Placental epithelial cell (primary cell): Measurements from ENCODE around the gene USP12. TPM values are rescaled to one million over a fixed set of nuclear protein-coding genes. Genes with fewer than 3 reads are reported as not detected.

Experiments
- total RNA-seq: library from RNA; depleted of rRNA; stranded (reverse); fragments of >200 nt; gene quantifications from 2 replicates; pipeline ENCODE4 v1.2.3, GENCODE V29; 2012

The USP12 gene, protein sequence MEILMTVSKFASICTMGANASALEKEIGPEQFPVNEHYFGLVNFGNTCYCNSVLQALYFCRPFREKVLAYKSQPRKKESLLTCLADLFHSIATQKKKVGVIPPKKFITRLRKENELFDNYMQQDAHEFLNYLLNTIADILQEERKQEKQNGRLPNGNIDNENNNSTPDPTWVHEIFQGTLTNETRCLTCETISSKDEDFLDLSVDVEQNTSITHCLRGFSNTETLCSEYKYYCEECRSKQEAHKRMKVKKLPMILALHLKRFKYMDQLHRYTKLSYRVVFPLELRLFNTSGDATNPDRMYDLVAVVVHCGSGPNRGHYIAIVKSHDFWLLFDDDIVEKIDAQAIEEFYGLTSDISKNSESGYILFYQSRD
- 24.7 and 34.7 TPM in 2 replicates for total RNA-seq

DNA sequence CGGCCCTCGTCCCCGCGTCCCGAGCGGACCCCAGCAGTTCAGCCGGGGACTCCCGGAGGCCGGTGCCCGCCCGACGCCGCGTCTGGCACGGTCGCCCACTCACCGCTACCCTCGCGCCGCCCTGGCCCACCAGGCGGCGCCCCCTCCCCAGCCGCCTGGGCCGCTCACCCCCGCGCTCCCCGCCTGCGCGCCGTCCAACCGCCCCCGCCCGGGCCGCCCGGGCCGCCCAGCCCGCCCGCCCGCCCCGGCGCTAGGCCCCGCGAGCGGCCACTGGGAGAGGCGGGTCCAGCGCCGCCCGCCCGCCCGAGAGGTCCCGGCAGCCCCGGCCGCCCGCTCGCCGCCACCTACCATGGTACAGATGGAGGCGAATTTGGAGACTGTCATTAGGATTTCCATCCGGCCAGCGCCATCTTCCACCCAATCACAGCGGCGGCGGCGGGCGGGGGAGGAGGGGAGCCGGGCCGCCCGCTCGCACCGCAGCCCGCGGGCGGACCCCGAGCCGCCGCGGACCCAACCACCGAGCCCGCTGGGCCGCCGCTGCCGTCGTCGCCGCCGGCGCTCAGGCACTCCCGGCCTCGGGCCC, at the start of gene USP12:
Gene USP12, minus strand, starts transcription at position 568 of the 583 bp plus-strand sequence. Its CDS starts 172 bp downstream, at position 396.

Other genes starting within 250 kb of the USP12 start
- 700 and 707 TPM in 2 replicates for gene RPL21, start 79.7 kb upstream of the USP12 start, total RNA-seq
- 1.7 and 2.7 TPM in 2 replicates for gene RASL11A, start 99.0 kb upstream of the USP12 start, total RNA-seq